Measurements from ENCODE around the gene ABAT.

GRCh38 chr16:8632675-8633182 lies 41.7 kb upstream of the ABAT start:
- no peak for TF ChIP-seq CTCF (IDR thresholded peaks at IDR 0.05; ENCODE audit: poor library complexity)
- no peak for TF ChIP-seq EZH2 (IDR thresholded peaks at IDR 0.05; ENCODE audit: borderline replicate concordance)
- TF ChIP-seq EZH2phosphoT487 (IDR thresholded peaks at IDR 0.05; ENCODE audit: low read depth, severe bottlenecking, unreplicated experiment), result no peak
